Common myeloid progenitor, CD34-positive (primary cell): ENCODE data around the gene ASCC1.

Experiments used
- CTCF ChIA-PET: fragments of 350-600 bp; sonication (Branson Sonifier 250); formaldehyde crosslinking; loops from one replicate; lab custom pipeline; 2021; ENCODE audit warnings: antibody characterized with exemption; lab: Charles Lee
- POLR2A ChIA-PET: fragments of 350-600 bp; sonication (Branson Sonifier 250); formaldehyde crosslinking; loops from one replicate; lab custom pipeline; 2021; ENCODE audit warnings: antibody characterized with exemption; lab: Charles Lee
- DNase-seq, 3 donors: peaks; one replicate each; pipeline versions ENCODE4 v3.0.0 to v3.0.0-alpha.2; 2013
- H3K27ac ChIP-seq, 2 experiments: 1 replicate in 1 of 2; 2 replicates in 1 of 2; pipeline ENCODE4 v1.7.0; 2013; ENCODE audit warnings: inconsistent platforms in 2 of 2, low read length in 2 of 2, mild to moderate bottlenecking in 2 of 2, low read depth in 1 of 2, moderate library complexity in 1 of 2; ENCODE audit not compliant: severe bottlenecking in 2 of 2, insufficient read depth in 1 of 2, poor library complexity in 1 of 2
- H3K27me3 ChIP-seq, 5 experiments: replicated peaks in 2 of 5; 1 replicate in 3 of 5; 2 replicates in 2 of 5; pipeline versions ENCODE4 v1.6.1 to v1.7.0; 2013; ENCODE audit warnings: low read length in 4 of 5, mild to moderate bottlenecking in 2 of 5, moderate library complexity in 2 of 5, inconsistent platforms in 1 of 5; ENCODE audit not compliant: insufficient read depth in 5 of 5, control insufficient read depth in 4 of 5
- H3K36me3 ChIP-seq, 4 experiments: 1 replicate in 2 of 4; 2 replicates in 2 of 4; pipeline versions ENCODE4 v1.6.1 to v1.7.0; 2013; ENCODE audit warnings: low read length in 3 of 4, control low read depth in 1 of 4, mild to moderate bottlenecking in 1 of 4; ENCODE audit not compliant: control insufficient read depth in 4 of 4, insufficient read depth in 4 of 4
- H3K4me1 ChIP-seq, 4 experiments: 1 replicate in 3 of 4; 2 replicates in 1 of 4; pipeline versions ENCODE4 v1.6.1 to v1.7.1; 2013; ENCODE audit warnings: low read length in 3 of 4, mild to moderate bottlenecking in 3 of 4, control low read depth in 1 of 4, inconsistent platforms in 1 of 4, moderate library complexity in 1 of 4; ENCODE audit not compliant: control insufficient read depth in 4 of 4, insufficient read depth in 4 of 4; ENCODE audit errors: control extremely low read depth in 1 of 4
- H3K4me3 ChIP-seq, 7 experiments: 1 replicate in 4 of 7; 2 replicates in 3 of 7; pipeline versions ENCODE4 v1.5.1 to v1.7.0; 2013; ENCODE audit warnings: mild to moderate bottlenecking in 7 of 7, low read length in 6 of 7, moderate library complexity in 6 of 7, inconsistent platforms in 2 of 7, low read depth in 2 of 7, control low read depth in 1 of 7; ENCODE audit not compliant: insufficient read depth in 4 of 7, control insufficient read depth in 1 of 7; ENCODE audit errors: extremely low read depth in 1 of 7
- H3K9me3 ChIP-seq, 5 experiments: 1 replicate in 4 of 5; 2 replicates in 1 of 5; pipeline versions ENCODE4 v1.6.1 to v1.7.1; 2013; ENCODE audit warnings: low read length in 4 of 5, mild to moderate bottlenecking in 2 of 5, inconsistent platforms in 1 of 5, low read depth in 1 of 5, moderate library complexity in 1 of 5; ENCODE audit not compliant: control insufficient read depth in 4 of 5, insufficient read depth in 2 of 5; ENCODE audit errors: control extremely low read depth in 1 of 5
- WGBS: methylation state at CpG from one replicate; pipeline ENCODE4 v1.1.5; 2013; ENCODE audit not compliant: insufficient coverage; 5-methylcytosine and 5-hydroxymethylcytosine counted together

The ASCC1 gene

GRCh38 chr10:72050873-72051272 lies 165.2 kb downstream of the ASCC1 start:
- CTCF ChIA-PET: interaction anchor here (1.0 to 2.9 kb wide), 5 partner anchors 14 to 173 kb away, joined by 3 to 8 read pairs (median 3); no protein-coding TSS in a partner anchor
- Histone ChIP-seq H3K27ac (no peak overlapping the region), H3K36me3 (no peaks in the 10 kb centered on the region), H3K9me3 (peaks cover 0 to 4% (median 2%) of the 10 kb centered on the region in 5 experiments), H3K27me3 (no peaks in the 10 kb centered on the region), H3K4me1 (peaks cover 0 to 3% (median 0%) of the 10 kb centered on the region in 4 experiments), H3K4me3 (no peak overlapping the region)
- POLR2A ChIA-PET: no interaction called here
- WGBS: 100% methylated on average over 2 of the region's 3 CpGs
- no peak for DNase-seq

- POLR2A ChIA-PET: no interaction called here
- Histone ChIP-seq H3K4me1 (peaks cover 0 to 3% (median 0%) of the 10 kb centered on the region in 4 experiments), H3K4me3 (no peak overlapping the region), H3K27ac (no peak overlapping the region), H3K36me3 (no peaks in the 10 kb centered on the region), H3K27me3 (no peaks in the 10 kb centered on the region), H3K9me3 (peaks cover 0 to 4% (median 2%) of the 10 kb centered on the region in 5 experiments)
- DNase-seq: no peak
- WGBS: 50% methylated on average over 2 of the region's 5 CpGs
- CTCF ChIA-PET: interaction anchor here (0.9 to 3.7 kb wide), 10 partner anchors 15 to 287 kb away, joined by 3 to 12 read pairs (median 5); no protein-coding TSS in a partner anchor
Measured at GRCh38 chr10:72049969-72050781, 165.9 kb downstream of the ASCC1 start.

- DNase-seq: no peak
- Histone ChIP-seq H3K9me3 (peaks cover 0 to 4% (median 2%) of the 10 kb centered on the region in 5 experiments), H3K27me3 (no peaks in the 10 kb centered on the region), H3K4me1 (no peaks in the 10 kb centered on the region), H3K4me3 (no peak overlapping the region), H3K27ac (no peak overlapping the region), H3K36me3 (no peaks in the 10 kb centered on the region)
- POLR2A ChIA-PET: no interaction called here
- WGBS: 100% methylated on average over 1 of the region's 1 CpG
- CTCF ChIA-PET: interaction anchor here (0.9 to 3.7 kb wide), 17 partner anchors 10 to 288 kb away, joined by 3 to 15 read pairs (median 5); no protein-coding TSS in a partner anchor
Measured at GRCh38 chr10:72049472-72049871, 166.6 kb downstream of the ASCC1 start.

GRCh38 chr10:72048450-72049124 lies 167.5 kb downstream of the ASCC1 start:
- peak; percentile 88 to 93 (median 90) for DNase-seq
- Histone ChIP-seq H3K4me1 (no peaks in the 10 kb centered on the region), H3K36me3 (no peaks in the 10 kb centered on the region), H3K9me3 (peaks cover 0 to 4% (median 2%) of the 10 kb centered on the region in 5 experiments), H3K27ac (no peak overlapping the region), H3K27me3 (no peaks in the 10 kb centered on the region), H3K4me3 (no peak overlapping the region)
- ChIA-PET CTCF (interaction anchor here (0.5 to 3.7 kb wide), 27 partner anchors 9 to 289 kb away, joined by 3 to 15 read pairs (median 4); no protein-coding TSS in a partner anchor), POLR2A (no interaction called here)
- 7% methylated on average over 8 of the region's 12 CpGs for WGBS
